Neural cell (in vitro differentiated cells): ENCODE results near the gene TMOD2.
"Not testable (repeated sequence)": the region's sequence is repeated elsewhere in the genome, so short reads cannot be mapped to it uniquely, and the experiment has no call there.

Experiments used
- EP300 ChIP-seq: fragments of 450-650 bp; conservative IDR thresholded peaks from 2 replicates; pipeline ENCODE4 v1.6.1; 2014; ENCODE audit warnings: antibody characterized with exemption, mild to moderate bottlenecking, moderate library complexity; ENCODE audit not compliant: poor library complexity, severe bottlenecking
- EZH2 ChIP-seq: fragments of 200-600, 300-800 bp; shearing (Covaris generic), sonication (generic); IDR thresholded peaks from 2 replicates; pipeline ENCODE4 v1.6.1; 2014; ENCODE audit warnings: antibody characterized with exemption, low read length, borderline replicate concordance, mild to moderate bottlenecking; ENCODE audit not compliant: insufficient read depth, poor library complexity, severe bottlenecking
- POLR2AphosphoS5 ChIP-seq: IDR thresholded peaks from 2 replicates; pipeline ENCODE4 v1.6.1; 2012
- TF ChIP-seq, protein P1 (sequence below): fragments of 450-650 bp; IDR thresholded peaks from 2 replicates; pipeline ENCODE4 v1.5.1; 2014; ENCODE audit warnings: antibody characterized with exemption, mild to moderate bottlenecking, moderate library complexity; ENCODE audit not compliant: poor library complexity, severe bottlenecking

DNA sequence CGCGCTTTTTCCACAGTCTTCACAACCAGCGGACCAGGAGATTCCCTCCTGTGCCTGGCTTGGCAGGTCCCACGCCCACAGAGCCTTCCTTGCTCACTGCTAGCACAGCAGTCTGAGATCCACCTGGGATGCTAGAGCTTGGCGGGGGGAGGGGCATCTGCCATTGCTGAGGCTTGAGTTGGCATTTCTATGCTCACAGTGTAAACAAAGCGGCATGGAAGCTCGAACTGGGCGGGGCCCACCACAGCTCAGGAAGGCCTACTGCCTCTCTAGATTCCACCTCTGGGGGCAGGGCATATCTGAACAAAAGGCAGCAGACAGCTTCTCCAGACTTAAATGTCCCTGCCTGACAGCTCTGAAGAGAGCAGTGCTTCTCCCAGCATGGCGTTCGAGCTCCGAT lies 35.7 kb downstream of the TMOD2 start:
- not testable (repeated sequence) for TF ChIP-seq EZH2, POLR2AphosphoS5, EP300
- TF ChIP-seq, protein P1, sequence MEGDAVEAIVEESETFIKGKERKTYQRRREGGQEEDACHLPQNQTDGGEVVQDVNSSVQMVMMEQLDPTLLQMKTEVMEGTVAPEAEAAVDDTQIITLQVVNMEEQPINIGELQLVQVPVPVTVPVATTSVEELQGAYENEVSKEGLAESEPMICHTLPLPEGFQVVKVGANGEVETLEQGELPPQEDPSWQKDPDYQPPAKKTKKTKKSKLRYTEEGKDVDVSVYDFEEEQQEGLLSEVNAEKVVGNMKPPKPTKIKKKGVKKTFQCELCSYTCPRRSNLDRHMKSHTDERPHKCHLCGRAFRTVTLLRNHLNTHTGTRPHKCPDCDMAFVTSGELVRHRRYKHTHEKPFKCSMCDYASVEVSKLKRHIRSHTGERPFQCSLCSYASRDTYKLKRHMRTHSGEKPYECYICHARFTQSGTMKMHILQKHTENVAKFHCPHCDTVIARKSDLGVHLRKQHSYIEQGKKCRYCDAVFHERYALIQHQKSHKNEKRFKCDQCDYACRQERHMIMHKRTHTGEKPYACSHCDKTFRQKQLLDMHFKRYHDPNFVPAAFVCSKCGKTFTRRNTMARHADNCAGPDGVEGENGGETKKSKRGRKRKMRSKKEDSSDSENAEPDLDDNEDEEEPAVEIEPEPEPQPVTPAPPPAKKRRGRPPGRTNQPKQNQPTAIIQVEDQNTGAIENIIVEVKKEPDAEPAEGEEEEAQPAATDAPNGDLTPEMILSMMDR: not testable (repeated sequence)
